CD14-positive monocyte (primary cell): ENCODE measurements around the gene TTC39B. TPM values are rescaled to one million over a fixed set of nuclear protein-coding genes. Genes with fewer than 3 reads are reported as not detected.

Experiments used
- DNase-seq, 3 donors: peaks; one replicate each; pipeline ENCODE4 v3.0.0-alpha.2; 2011 to 2022
- H2AFZ ChIP-seq: 2 replicates; pipeline ENCODE4 v1.6.0; 2012; ENCODE audit warnings: mild to moderate bottlenecking, low read depth, low read length, inconsistent platforms; ENCODE audit not compliant: insufficient read depth, poor library complexity, severe bottlenecking
- H3K27ac ChIP-seq, 2 donors: 1 replicate in 1 of 2; 2 replicates in 1 of 2; pipeline ENCODE4 v1.5.1; 2012 to 2013; ENCODE audit warnings: low read length in 2 of 2, control low read depth in 1 of 2, inconsistent platforms in 1 of 2, low read depth in 1 of 2, mild to moderate bottlenecking in 1 of 2
- H3K27me3 ChIP-seq, 2 donors: one replicate each; pipeline versions ENCODE4 v1.6.0 to v1.6.1; 2011 to 2013; ENCODE audit warnings: low read length in 2 of 2; ENCODE audit not compliant: control insufficient read depth in 2 of 2, insufficient read depth in 2 of 2
- H3K36me3 ChIP-seq, 2 donors: replicated peaks in 1 of 2; 1 replicate in 1 of 2; 2 replicates in 1 of 2; pipeline versions ENCODE4 v1.5.1 to v1.6.1; 2012 to 2013; ENCODE audit warnings: low read length in 2 of 2, control low read depth in 1 of 2, inconsistent platforms in 1 of 2, mild to moderate bottlenecking in 1 of 2; ENCODE audit not compliant: insufficient read depth in 2 of 2, control insufficient read depth in 1 of 2
- H3K4me1 ChIP-seq, 2 donors: 1 replicate in 1 of 2; 2 replicates in 1 of 2; pipeline versions ENCODE4 v1.5.1 to v1.6.1; 2012 to 2013; ENCODE audit warnings: low read length in 2 of 2, control low read depth in 1 of 2, inconsistent platforms in 1 of 2, mild to moderate bottlenecking in 1 of 2, moderate library complexity in 1 of 2; ENCODE audit not compliant: insufficient read depth in 2 of 2, control insufficient read depth in 1 of 2
- H3K4me2 ChIP-seq: replicated peaks from 2 replicates; pipeline ENCODE3; 2012; ENCODE audit warnings: low read length, moderate library complexity, mild to moderate bottlenecking; ENCODE audit not compliant: poor library complexity, severe bottlenecking; ENCODE audit errors: extremely low read depth
- H3K4me3 ChIP-seq, 3 experiments: fragments of 200-600 bp in 1 of 3; sonication (generic) in 1 of 3; replicated peaks in 1 of 3; 1 replicate in 2 of 3; 2 replicates in 1 of 3; pipeline ENCODE4 v1.5.1; 2011 to 2013; ENCODE audit warnings: low read length in 3 of 3, mild to moderate bottlenecking in 3 of 3, control low read depth in 2 of 3, low read depth in 2 of 3, inconsistent platforms in 1 of 3, moderate library complexity in 1 of 3
- H3K79me2 ChIP-seq: 2 replicates; pipeline ENCODE4 v1.6.0; 2012; ENCODE audit warnings: mild to moderate bottlenecking, control low read depth, inconsistent platforms, low read length, moderate library complexity; ENCODE audit not compliant: insufficient read depth
- H3K9ac ChIP-seq: 2 replicates; pipeline ENCODE4 v1.6.0; 2017; ENCODE audit warnings: low read length, mild to moderate bottlenecking; ENCODE audit not compliant: insufficient read depth, poor library complexity, severe bottlenecking
- H3K9me3 ChIP-seq, 2 donors: replicated peaks in 1 of 2; 1 replicate in 1 of 2; 2 replicates in 1 of 2; pipeline versions ENCODE4 v1.5.1 to v1.6.1; 2012 to 2013; ENCODE audit warnings: low read length in 2 of 2, control low read depth in 1 of 2; ENCODE audit not compliant: control insufficient read depth in 1 of 2, insufficient read depth in 1 of 2
- H4K20me1 ChIP-seq: 2 replicates; pipeline ENCODE4 v1.6.0; 2012; ENCODE audit warnings: mild to moderate bottlenecking, low read length, control low read depth, moderate library complexity; ENCODE audit not compliant: insufficient read depth
- H3K27ac Mint-ChIP-seq, 7 donors: one replicate each; pipeline ENCODE4 v1.8.0; 2020; ENCODE audit warnings: mild to moderate bottlenecking in 7 of 7, mixed read lengths in 7 of 7, moderate library complexity in 6 of 7, inconsistent platforms in 2 of 7
- H3K27me3 Mint-ChIP-seq, 3 donors: one replicate each; pipeline ENCODE4 v1.8.0; 2021 to 2022; ENCODE audit warnings: low read depth in 3 of 3, mild to moderate bottlenecking in 3 of 3, mixed read lengths in 3 of 3, moderate library complexity in 3 of 3, inconsistent platforms in 1 of 3
- H3K36me3 Mint-ChIP-seq, 2 donors: one replicate each; pipeline ENCODE4 v1.8.0; 2020; ENCODE audit warnings: mixed read lengths in 2 of 2, inconsistent platforms in 1 of 2, mild to moderate bottlenecking in 1 of 2
- H3K4me1 Mint-ChIP-seq: one replicate; pipeline ENCODE4 v1.8.0; 2020; ENCODE audit warnings: mild to moderate bottlenecking, mixed read lengths
- H3K4me3 Mint-ChIP-seq, 2 donors: one replicate each; pipeline ENCODE4 v1.8.0; 2020; ENCODE audit warnings: mild to moderate bottlenecking in 2 of 2, mixed read lengths in 2 of 2, moderate library complexity in 1 of 2
- H3K9me3 Mint-ChIP-seq, 7 donors: one replicate each; pipeline ENCODE4 v1.8.0; 2020 to 2022; ENCODE audit warnings: mixed read lengths in 7 of 7, mild to moderate bottlenecking in 6 of 7, moderate library complexity in 6 of 7, inconsistent platforms in 2 of 7
- CTCF ChIP-seq: fragments of 200-600 bp; IDR thresholded peaks from one replicate; pipeline ENCODE4 v1.8.0; 2022; ENCODE audit warnings: antibody characterized with exemption, mild to moderate bottlenecking
- WGBS: methylation state at CpG from one replicate; pipeline ENCODE4 v1.1.5; 2013; ENCODE audit warnings: missing lambda C conversion rate; ENCODE audit not compliant: insufficient coverage; 5-methylcytosine and 5-hydroxymethylcytosine counted together
- intact Hi-C, 2 donors: fragments of 100-400 bp; cut with micrococcal nuclease; formaldehyde crosslinking; loops; one replicate each; pipeline versions ENCODE4 v1.15.0 to v1.15.1; 2023
- polyA plus RNA-seq, 3 donors: library from polyadenylated mRNA; depleted of rRNA in 1 of 3; unstranded in 2 of 3; stranded (reverse) in 1 of 3; fragments of 300-500 nt in 2 of 3; fragments of >200 nt in 1 of 3; fragmentation: Illumina TruSeq in 2 of 3; gene quantifications; 1 replicate in 2 of 3; 2 replicates in 1 of 3; pipeline ENCODE4 v1.2.3, GENCODE V29; 2012 to 2021

The TTC39B gene
- polyA plus RNA-seq, 3 donors = 0.87 to 5.3 (median 3.1) TPM

GRCh38 chr9:15264918-15265317, 42.1 kb downstream of the TTC39B start:
- Histone ChIP-seq H3K36me3 (no peaks in the 10 kb centered on the region), H3K79me2 (no peaks in the 10 kb centered on the region), H3K9me3 (no peaks in the 10 kb centered on the region), H3K27ac (no peak overlapping the region), H3K27me3 (no peaks in the 10 kb centered on the region), H3K4me1 (no peaks in the 10 kb centered on the region), H3K4me2 (no peak overlapping the region), H4K20me1 (no peaks in the 10 kb centered on the region), H3K4me3 (no peak overlapping the region), H2AFZ (no peak overlapping the region), H3K9ac (no peak overlapping the region)
- DNase-seq = no peak
- Mint-ChIP-seq H3K27me3 (no peaks in the 10 kb centered on the region), H3K27ac (no peak overlapping the region), H3K4me3 (no peak overlapping the region), H3K36me3 (peaks cover 0 to 4% of the 10 kb centered on the region in 2 donors), H3K4me1 (peaks cover 7% of the 10 kb centered on the region), H3K9me3 (no peaks in the 10 kb centered on the region)
- TF ChIP-seq CTCF = no peak
- intact Hi-C loops = no loop called here
- no CpG with 5 or more reads among the region's 1 CpG for WGBS

GRCh38 chr9:15262581-15262980, 44.4 kb downstream of the TTC39B start:
- peaks cover 5% of the 10 kb centered on the region for H3K4me1 Mint-ChIP-seq
- Histone ChIP-seq H3K4me3 (no peak overlapping the region), H3K4me2 (no peak overlapping the region), H3K36me3 (no peaks in the 10 kb centered on the region), H3K9me3 (no peaks in the 10 kb centered on the region), H3K27ac (no peak overlapping the region), H3K79me2 (no peaks in the 10 kb centered on the region), H2AFZ (no peak overlapping the region), H3K9ac (no peak overlapping the region), H3K4me1 (no peaks in the 10 kb centered on the region), H3K27me3 (no peaks in the 10 kb centered on the region), H4K20me1 (no peaks in the 10 kb centered on the region)
- TF ChIP-seq CTCF = no peak
- DNase-seq = no peak
- no CpG with 5 or more reads among the region's 1 CpG for WGBS
- no peaks in the 10 kb centered on the region for H3K9me3 Mint-ChIP-seq
- H3K4me3 Mint-ChIP-seq = no peak overlapping the region
- H3K36me3 Mint-ChIP-seq = peaks cover 0 to 4% of the 10 kb centered on the region in 2 donors
- H3K27ac Mint-ChIP-seq = no peak overlapping the region
- intact Hi-C loops = no loop called here
- H3K27me3 Mint-ChIP-seq = no peaks in the 10 kb centered on the region
